Frontal cortex (tissue), 4 donors: ENCODE results near the gene RPL23. TPM values are rescaled to one million over a fixed set of nuclear protein-coding genes. Genes with fewer than 3 reads are reported as not detected.

ENCODE experiments used
- DNase-seq, 2 donors: peaks; one replicate each; pipeline ENCODE4 v3.0.0; 2012; ENCODE audit warnings: low spot score in 2 of 2
- FAIRE-seq: peaks from 2 replicates; lab custom pipeline; 2012; peaks lifted over from hg19 to GRCh38; lab: Jason Lieb, UNC
- total RNA-seq: library from RNA; depleted of rRNA; stranded (reverse); fragments of >200 nt; gene quantifications from one replicate; pipeline ENCODE4 v1.2.3, GENCODE V29; 2014
- donor health status: control.
- donor health status: control.
- donor health status: control.

The RPL23 gene
- total RNA-seq, 1 donor from 2014 or later = 1,517 TPM

- no peak for FAIRE-seq
Measured at GRCh38 chr17:38885728-38886642, 32.5 kb upstream of the RPL23 start.

GRCh38 chr17:38885044-38885727, 31.7 kb upstream of the RPL23 start:
- no peak for FAIRE-seq
- no peak for DNase-seq

More at GRCh38 chr17:38885728-38886642, 32.5 kb upstream of the RPL23 start:
- peak in 1 of 2 donors; percentile 67 for DNase-seq

GRCh38 chr17:38883592-38884526, 30.3 kb upstream of the RPL23 start:
- DNase-seq (no peak), FAIRE-seq (no peak)

- DNase-seq (no peak), FAIRE-seq (no peak)
Measured at GRCh38 chr17:38882870-38883269, 29.3 kb upstream of the RPL23 start.

- DNase-seq = no peak
- no peak for FAIRE-seq
Measured at GRCh38 chr17:38881600-38882191, 28.2 kb upstream of the RPL23 start.

GRCh38 chr17:38879878-38880665, 26.6 kb upstream of the RPL23 start:
- no peak for FAIRE-seq

GRCh38 chr17:38877130-38877851, 23.8 kb upstream of the RPL23 start:
- no peak for DNase-seq
- FAIRE-seq = no peak

More at GRCh38 chr17:38879878-38880665, 26.6 kb upstream of the RPL23 start:
- no peak for DNase-seq

GRCh38 chr17:38875477-38876075, 22.1 kb upstream of the RPL23 start:
- DNase-seq (no peak), FAIRE-seq (no peak)

GRCh38 chr17:38874505-38875400, 21.2 kb upstream of the RPL23 start:
- DNase-seq = no peak
- no peak for FAIRE-seq

GRCh38 chr17:38873640-38874380, 20.3 kb upstream of the RPL23 start:
- DNase-seq (no peak), FAIRE-seq (no peak)

- no peak for FAIRE-seq
- no peak for DNase-seq
Measured at GRCh38 chr17:38872671-38873385, 19.3 kb upstream of the RPL23 start.

GRCh38 chr17:38872027-38872511, 18.5 kb upstream of the RPL23 start:
- no peak for FAIRE-seq

GRCh38 chr17:38871247-38872015, 17.9 kb upstream of the RPL23 start:
- DNase-seq (no peak), FAIRE-seq (no peak)

More at GRCh38 chr17:38872027-38872511, 18.5 kb upstream of the RPL23 start:
- DNase-seq = no peak
